Measurements from ENCODE around the gene DEPDC4. TPM values are rescaled to one million over a fixed set of nuclear protein-coding genes. Genes with fewer than 3 reads are reported as not detected.
"Not testable (repeated sequence)": the region's sequence is repeated elsewhere in the genome, so short reads cannot be mapped to it uniquely, and the experiment has no call there.

The DEPDC4 gene
- total RNA-seq, 1 experiment from 2014 or later: 1.4 TPM

DNA sequence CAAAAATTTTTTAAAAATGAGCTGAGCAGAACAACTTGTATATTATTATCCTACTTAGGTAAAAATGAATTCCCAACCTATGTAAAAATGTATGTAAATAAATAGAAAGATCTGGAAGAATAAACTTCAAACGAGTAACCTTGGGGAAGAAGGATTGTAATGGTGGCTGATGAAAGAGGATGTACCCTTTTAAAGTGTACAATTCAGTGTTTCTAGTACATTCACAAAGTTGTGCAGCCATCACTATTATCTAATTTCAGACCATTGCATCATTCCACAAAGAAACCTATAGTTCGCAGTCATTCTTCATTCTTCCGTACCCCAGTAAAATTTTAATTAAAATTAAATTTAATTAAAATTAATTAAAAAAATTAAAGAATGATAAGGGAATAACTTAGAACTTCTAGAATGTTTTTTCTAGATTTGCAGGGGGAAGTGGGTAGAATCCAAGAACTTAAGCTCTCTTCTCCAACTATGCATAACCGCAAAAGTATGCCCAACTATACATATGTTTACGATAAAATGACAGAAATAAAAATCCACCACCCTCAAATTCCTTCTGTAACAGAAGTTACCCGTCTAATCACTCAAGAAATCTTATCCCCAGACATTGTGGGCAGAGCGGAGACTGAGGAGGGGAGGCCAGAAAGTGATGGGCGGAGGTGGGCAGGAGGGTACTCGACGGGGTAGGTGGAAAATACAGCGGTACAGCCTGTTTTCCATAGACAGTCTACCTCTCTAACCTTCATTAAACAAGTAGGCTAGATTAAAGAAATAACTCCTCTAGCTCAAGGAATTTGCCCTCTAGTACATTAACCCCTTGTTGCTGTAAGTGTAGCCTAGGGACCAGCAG is 921 bp downstream of the DEPDC4 start:
- Mint-ChIP-seq H3K27me3 (ENCODE audit: insufficient read depth, unreplicated experiment) (no peaks in the 10 kb centered on the region), H3K27ac (ENCODE audit: low read depth, unreplicated experiment) (no peak overlapping the region), H3K4me3 (ENCODE audit: unreplicated experiment) (peak overlapping the region; percentile 99), H3K4me1 (ENCODE audit: insufficient read depth, unreplicated experiment) (peaks cover 13% of the 10 kb centered on the region), H3K9me3 (ENCODE audit: unreplicated experiment) (no peaks in the 10 kb centered on the region), H3K36me3 (ENCODE audit: insufficient read depth, unreplicated experiment) (no peaks in the 10 kb centered on the region)
- TF ChIP-seq, protein P1, sequence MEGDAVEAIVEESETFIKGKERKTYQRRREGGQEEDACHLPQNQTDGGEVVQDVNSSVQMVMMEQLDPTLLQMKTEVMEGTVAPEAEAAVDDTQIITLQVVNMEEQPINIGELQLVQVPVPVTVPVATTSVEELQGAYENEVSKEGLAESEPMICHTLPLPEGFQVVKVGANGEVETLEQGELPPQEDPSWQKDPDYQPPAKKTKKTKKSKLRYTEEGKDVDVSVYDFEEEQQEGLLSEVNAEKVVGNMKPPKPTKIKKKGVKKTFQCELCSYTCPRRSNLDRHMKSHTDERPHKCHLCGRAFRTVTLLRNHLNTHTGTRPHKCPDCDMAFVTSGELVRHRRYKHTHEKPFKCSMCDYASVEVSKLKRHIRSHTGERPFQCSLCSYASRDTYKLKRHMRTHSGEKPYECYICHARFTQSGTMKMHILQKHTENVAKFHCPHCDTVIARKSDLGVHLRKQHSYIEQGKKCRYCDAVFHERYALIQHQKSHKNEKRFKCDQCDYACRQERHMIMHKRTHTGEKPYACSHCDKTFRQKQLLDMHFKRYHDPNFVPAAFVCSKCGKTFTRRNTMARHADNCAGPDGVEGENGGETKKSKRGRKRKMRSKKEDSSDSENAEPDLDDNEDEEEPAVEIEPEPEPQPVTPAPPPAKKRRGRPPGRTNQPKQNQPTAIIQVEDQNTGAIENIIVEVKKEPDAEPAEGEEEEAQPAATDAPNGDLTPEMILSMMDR (IDR thresholded peaks at IDR 0.05; ENCODE audit: unreplicated experiment): no peak
- intact Hi-C loops (cut with micrococcal nuclease): no loop called here
- POLR2A ChIA-PET: interaction anchor here (0.6 to 3.6 kb wide), 5 partner anchors 10 to 1514 kb away, joined by 3 to 21 read pairs (median 15); no protein-coding TSS in a partner anchor
- CTCF ChIA-PET: interaction anchor here (0.5 to 1.7 kb wide), 4 partner anchors 17 to 290 kb away, joined by 3 to 7 read pairs (median 4); no protein-coding TSS in a partner anchor
- TSS peak; percentile 54 for BruUV-seq (replicated peaks)
- no peak for DNase-seq (ENCODE audit: unreplicated experiment)

DNA sequence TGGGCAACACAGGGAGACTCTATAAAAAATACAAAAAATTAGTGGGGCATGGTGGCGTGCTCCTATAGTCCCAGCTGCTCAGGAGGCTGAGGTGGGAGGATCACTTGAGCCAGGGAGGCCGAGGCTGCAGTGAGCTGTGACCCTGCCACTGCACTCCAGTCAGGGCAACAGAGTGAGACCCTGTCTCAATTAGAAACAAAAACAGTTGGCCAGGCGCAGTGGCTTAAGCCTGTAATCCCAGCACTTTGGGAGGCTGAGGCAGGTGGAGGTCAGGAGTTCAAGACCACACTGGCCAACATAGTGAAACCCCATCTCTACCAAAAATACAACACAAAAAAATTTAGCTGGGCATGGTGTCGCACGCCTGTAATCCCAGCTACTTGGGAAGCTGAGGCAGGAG is 1.8 kb downstream of the DEPDC4 start:
- intact Hi-C loops (cut with micrococcal nuclease); BruUV-seq (replicated peaks); DNase-seq (ENCODE audit: unreplicated experiment); H3K9me3 Mint-ChIP-seq (ENCODE audit: unreplicated experiment); H3K4me3 Mint-ChIP-seq (ENCODE audit: unreplicated experiment); H3K36me3 Mint-ChIP-seq (ENCODE audit: insufficient read depth, unreplicated experiment); H3K27me3 Mint-ChIP-seq (ENCODE audit: insufficient read depth, unreplicated experiment); H3K27ac Mint-ChIP-seq (ENCODE audit: low read depth, unreplicated experiment): not testable (repeated sequence)
- ChIA-PET POLR2A (interaction anchor here (1.1 to 3.6 kb wide), 2 partner anchors 9 to 25 kb away, joined by 3 to 15 read pairs; no protein-coding TSS in a partner anchor), CTCF (interaction anchor here (0.6 to 0.7 kb wide), 2 partner anchors 86 to 1840 kb away, joined by 3 to 5 read pairs; no protein-coding TSS in a partner anchor)
- H3K4me1 Mint-ChIP-seq (ENCODE audit: insufficient read depth, unreplicated experiment): peaks cover 13% of the 10 kb centered on the region

DNA sequence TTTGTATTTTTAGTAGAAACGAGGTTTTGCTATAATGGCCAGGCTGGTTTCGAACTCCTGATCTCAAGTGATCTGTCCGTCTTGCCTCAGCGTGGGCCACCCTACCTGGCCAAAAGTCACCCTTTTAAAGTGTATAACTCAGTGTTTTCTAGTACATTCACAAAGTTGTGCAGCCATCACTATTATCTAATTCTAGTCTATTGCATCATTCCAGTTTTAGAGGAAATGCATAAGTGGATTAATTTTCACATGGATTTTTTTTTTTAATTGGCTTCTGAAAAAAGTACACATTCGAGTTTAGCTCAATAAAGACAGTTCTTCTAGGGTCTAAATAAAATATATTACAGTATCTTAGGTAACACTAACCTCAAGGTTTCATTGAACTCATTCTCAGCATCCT is 3.7 kb downstream of the DEPDC4 start:
- intact Hi-C loops (cut with micrococcal nuclease): no loop called here
- Mint-ChIP-seq H3K9me3 (ENCODE audit: unreplicated experiment) (no peaks in the 10 kb centered on the region), H3K4me1 (ENCODE audit: insufficient read depth, unreplicated experiment) (no peaks in the 10 kb centered on the region), H3K27ac (ENCODE audit: low read depth, unreplicated experiment) (no peak overlapping the region), H3K36me3 (ENCODE audit: insufficient read depth, unreplicated experiment) (no peaks in the 10 kb centered on the region), H3K27me3 (ENCODE audit: insufficient read depth, unreplicated experiment) (no peaks in the 10 kb centered on the region), H3K4me3 (ENCODE audit: unreplicated experiment) (no peak overlapping the region)
- no TSS peak for BruUV-seq (replicated peaks)
- ChIA-PET CTCF (interaction anchor here (0.6 to 1.5 kb wide), 3 partner anchors 33 to 166 kb away, joined by 4 read pairs; no protein-coding TSS in a partner anchor), POLR2A (no interaction called here)
- TF ChIP-seq, protein P1 (IDR thresholded peaks at IDR 0.05; ENCODE audit: unreplicated experiment): no peak
- DNase-seq (ENCODE audit: unreplicated experiment): no peak

DNA sequence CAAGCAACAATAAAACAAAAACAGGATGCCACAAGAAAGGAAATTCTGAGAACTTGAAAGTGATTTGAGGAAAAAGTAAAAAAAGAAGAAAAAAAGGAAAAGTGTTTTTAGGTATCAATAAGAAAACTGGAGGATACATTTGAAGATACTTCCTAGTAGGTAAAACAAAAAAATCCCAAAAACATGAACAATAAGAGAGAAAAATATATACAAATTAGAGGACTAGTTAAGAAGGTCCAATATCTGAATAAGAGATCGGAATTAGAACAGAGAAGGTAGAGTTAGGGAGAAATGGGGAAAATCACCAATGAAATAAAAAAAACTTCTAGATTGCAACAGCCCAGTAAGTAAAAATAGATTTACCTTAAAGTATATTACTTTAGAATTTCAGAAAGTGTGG is 8.8 kb downstream of the DEPDC4 start:
- Mint-ChIP-seq H3K27me3 (ENCODE audit: insufficient read depth, unreplicated experiment) (no peaks in the 10 kb centered on the region), H3K4me1 (ENCODE audit: insufficient read depth, unreplicated experiment) (peaks cover 7% of the 10 kb centered on the region), H3K27ac (ENCODE audit: low read depth, unreplicated experiment) (no peak overlapping the region), H3K36me3 (ENCODE audit: insufficient read depth, unreplicated experiment) (no peaks in the 10 kb centered on the region), H3K4me3 (ENCODE audit: unreplicated experiment) (no peak overlapping the region), H3K9me3 (ENCODE audit: unreplicated experiment) (no peaks in the 10 kb centered on the region)
- ChIA-PET CTCF (interaction anchor here (0.7 kb wide), 1 partner anchor 66 kb away, joined by 3 read pairs; no protein-coding TSS in a partner anchor), POLR2A (interaction anchor here (0.7 kb wide), 1 partner anchor 36 kb away, joined by 4 read pairs; no protein-coding TSS in a partner anchor)
- intact Hi-C loops (cut with micrococcal nuclease): no loop called here
- no peak for DNase-seq (ENCODE audit: unreplicated experiment)
- TF ChIP-seq, protein P1 (IDR thresholded peaks at IDR 0.05; ENCODE audit: unreplicated experiment): no peak
- no TSS peak for BruUV-seq (replicated peaks)

Data from MCF 10A (cell line).